ENCODE measurements around the gene CXCL3.

CXCL3 gene

DNA sequence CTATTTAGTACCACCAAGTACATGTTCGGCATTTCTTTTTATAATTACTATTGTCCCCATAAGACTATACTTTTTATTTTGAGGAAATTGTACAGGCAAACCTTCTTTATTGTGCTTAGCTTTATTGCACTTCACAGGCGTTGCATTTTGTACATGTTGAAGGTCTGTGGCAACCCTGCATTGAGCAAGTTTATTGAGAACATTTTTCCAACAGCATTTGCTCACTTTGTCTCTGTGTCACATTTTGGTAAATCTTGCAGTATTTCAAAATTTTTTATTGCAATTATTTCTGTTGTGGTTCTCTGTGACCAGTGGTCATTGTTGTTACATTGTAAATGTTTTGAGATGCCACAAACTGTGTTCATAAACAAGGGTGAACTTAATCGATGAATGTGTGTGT, 29.2 kb downstream of the CXCL3 start:
- DNase-seq: no peak

DNA sequence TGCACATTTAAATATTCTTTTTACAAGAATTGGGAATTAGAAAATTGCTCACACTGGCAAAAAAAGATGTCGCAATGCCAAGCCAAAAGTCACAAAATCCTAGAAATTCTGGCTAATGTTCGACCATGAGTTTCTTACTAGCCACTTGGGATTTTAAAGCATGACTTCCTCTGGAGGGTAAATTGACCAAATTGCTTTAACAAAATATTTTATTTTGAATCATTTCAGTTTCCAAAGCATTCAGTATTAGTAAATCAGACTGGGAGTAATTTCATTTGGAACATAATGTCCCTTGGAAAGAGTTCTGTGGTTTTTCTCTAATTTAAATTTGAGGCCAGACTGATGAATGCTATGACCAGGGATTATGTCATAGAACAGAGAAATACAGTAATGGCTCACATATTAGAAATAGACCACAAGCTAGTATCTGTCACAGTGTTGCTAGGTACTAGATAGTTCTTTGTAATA, 32.4 kb downstream of the CXCL3 start:
- DNase-seq: no peak

DNA sequence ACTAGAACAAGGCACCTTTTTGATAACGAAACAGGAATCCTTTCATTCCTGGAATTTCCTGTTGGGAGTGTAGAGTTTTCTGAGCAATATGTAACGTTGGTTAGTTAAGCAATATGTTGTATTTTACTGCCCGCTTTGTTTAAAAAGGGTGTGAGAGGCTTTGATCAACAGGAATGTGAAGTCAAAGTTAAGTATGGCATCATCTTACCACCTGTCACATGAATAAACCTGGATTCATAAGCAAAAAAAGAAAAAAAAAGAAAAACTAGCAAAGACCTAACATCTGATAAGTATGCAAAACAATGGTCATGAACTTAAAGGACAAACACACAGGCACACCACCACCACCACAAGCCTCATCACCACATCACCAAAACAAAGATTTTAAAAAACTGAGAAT, 33.0 kb downstream of the CXCL3 start:
- DNase-seq: no peak

DNA sequence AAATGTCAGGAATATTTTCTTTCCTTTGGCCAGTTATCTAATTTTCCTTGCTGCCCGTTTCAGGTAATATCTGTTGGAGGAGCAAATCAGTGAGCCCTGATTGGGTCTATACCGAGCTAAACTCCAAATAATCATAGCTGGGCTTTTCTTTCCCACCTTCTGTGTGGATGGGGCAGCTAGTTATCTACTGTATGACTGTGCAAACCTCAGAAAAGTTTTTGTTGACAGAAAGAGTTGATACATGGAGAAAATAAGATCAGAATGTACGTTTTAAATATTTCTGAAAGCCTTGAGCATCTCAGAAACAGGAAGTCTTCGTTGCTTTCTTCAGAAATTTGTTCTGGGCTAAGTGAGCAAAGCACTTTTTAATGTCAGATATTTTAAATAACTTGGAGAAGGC, 33.8 kb downstream of the CXCL3 start:
- DNase-seq: no peak

DNA sequence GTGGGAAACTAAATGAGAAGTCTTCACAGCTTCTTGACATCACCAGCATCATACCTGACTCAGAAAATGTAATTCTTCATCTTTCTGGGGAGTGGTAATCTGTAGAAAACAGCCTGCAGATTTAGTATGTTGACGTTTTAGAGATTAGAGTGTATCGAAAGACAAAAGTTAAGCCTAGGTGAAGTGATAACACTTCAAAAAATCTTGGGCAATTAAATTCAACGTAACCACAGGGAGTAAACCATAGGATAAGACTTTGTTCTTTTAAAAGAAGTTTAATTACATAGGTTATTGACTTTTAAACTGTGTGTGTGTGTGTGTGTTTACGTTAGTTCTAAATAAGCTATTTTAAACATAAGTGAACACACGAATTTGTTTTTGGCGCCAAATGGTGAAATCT, 38.2 kb downstream of the CXCL3 start:
- DNase-seq: no peak

DNA sequence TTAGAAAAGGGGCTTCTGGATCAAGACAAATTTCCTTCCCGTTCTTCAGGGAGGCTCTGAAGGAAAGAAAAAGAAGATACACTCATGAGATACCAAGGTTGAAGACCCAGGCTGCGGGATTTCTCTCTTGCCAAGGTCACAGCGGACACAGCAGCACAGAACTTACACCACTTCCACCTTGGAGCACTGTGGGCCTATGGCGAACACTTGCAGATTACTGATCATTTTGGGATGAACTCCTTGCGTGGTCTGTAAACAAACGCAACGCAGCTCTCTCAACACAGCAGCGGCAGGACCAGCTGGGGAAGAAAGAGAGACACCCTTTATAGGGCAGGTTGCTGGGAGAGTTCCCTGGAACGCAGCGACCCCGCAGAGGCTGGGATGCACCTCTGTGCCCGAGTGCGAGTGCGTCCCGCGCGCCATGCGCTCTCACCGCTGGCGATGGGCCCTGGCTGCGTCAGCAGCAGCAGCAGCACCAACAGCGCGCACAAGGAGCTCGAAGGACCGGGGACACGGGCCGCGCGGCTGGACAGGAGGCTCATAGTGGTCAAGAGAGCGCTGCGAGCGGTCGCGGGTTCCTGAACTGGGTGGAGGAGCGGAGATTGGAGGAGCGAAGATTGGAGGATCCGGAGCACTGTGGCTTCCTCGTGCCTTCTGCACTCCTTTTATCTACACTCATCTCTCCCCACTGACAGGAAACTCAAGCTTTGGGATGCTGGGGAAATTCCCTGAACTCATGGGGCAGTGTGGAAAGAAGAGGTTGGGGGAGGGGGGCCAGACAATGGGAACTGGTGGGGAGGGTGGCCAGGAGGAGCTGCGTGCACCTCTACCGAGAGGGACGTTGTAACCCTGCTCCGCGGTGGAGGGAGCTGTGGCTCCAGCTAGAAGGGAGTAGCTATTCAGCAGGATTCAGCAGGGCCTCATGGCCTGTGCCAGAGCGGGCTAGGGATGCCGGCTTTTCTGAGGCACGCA, 40.2 kb downstream of the CXCL3 start, which contains the start of gene CXCL5:
Gene CXCL5, minus strand, starts transcription at position 638 of the 972 bp plus-strand sequence. Its CDS starts 96 bp downstream, at position 542.
- DNase-seq: no peak

DNA sequence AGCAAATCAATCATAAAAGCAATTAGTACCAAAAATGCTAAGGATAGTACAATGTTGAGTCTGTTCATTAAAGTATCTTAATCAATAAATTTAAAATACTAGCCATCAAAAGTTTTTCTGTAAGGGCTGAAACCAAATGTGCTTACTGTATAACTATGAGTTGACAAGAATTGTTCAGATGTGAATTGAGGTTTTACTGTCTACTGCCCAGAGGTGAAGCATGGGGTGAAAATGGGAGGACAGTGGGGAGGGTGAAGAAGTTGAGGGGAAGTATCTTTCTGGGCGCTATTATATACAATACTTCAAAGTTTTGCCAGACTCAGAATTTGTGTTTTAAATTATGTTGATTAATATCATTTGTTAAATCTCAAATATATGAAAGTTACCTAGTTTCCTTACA, 46.4 kb downstream of the CXCL3 start:
- no peak for DNase-seq

DNA sequence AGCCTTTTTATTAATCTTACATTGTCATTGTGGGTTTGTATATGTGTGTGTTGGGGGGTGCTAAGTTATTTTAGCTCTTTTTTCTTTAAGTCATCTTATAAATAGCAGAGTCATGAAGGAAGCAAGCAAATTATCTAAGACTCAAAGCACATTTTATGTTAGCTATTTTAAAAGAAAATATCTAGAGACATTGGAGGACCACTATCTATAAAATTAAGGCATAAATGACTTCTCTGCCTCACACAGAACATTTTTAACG, 46.8 kb downstream of the CXCL3 start:
- no peak for DNase-seq

DNA sequence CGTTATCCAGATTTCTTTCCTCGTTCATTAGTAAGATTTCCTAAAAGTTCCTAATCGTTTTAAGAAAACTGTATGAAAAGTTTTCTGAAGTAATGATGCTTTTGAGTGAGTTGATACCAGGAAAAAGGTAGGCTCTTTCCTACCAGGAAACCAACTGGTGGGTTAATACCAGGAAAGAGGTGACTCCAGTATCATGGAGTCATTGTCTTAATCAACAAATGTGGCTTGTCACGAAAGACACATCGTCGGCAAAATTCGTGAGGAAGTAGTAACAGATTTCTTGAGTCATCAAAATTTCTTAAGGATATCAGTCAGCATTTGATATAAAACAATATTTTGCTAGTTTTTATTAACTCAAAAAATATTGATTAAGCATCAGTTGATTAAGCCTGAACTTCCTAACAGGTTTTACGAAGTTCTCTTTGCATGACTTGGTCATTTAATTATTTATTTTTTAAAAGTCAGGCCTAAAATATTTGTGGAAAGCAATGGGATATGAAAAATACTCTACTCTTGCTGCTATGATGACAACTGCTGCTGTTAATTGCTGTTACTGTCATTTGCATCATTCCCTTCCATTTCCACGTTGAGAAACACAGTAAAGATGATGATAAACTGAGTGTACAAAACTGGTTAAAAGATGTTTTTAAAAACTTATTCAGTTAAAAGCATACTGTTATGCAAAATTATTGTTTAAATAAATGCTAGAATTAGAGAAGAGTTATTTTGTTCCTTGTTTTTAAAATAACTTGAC, 47.3 kb downstream of the CXCL3 start:
- no peak for DNase-seq

DNA sequence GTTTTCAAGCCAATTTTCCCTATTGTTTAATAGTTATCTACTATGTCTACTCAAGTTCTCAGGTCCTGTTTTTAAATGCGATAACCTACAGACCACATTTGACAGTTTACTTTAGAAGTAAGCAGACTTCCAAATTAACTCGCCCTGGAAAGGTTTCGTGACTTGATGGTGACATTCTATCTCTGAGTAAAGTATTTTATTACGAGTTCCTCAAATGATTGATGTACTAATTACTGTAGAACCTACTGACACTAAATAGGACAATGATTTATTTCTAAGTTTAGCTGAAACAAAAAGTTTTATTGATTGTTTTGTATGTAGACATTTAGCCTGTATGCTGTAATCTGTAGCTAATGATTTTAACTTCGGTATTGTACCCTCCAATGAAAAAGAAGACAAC, 48.6 kb downstream of the CXCL3 start:
- DNase-seq: no peak

DNA sequence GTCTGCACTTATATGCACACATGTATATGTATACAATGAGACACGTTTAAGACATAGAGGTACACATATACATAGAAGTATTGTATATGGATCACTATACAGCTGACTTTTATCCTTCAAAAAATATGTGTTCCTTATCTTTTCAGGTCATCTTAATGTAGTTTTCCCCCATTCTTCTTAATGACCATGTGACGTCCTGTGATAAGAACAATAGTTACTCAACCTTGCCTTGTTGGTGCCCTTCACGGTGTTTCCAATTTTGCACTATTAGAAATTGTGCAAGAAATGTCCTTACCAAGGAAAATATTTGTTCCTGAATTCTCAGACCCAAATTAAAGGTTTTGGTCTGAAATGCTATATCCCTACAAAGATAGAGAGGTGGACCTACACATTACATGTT, 49.5 kb downstream of the CXCL3 start:
- DNase-seq: no peak

DNA sequence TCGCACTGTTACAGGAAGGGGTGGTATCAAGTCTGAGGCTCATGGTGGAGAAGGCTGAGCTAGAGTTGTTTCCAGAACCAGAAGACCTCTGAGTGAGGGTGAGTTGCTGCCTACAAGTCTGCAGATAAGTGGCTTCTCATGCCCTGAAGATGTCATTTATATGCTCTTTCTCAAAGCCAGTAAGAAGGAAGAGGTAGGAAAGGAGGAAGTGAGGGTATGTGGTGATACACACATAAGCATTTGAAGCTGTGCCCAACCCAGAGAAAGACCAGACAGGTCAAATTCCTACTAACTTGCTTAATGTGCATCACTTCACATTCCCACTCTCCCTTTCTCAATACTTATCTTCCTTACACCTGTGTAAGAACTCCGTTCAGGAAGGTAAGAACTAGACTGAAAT, 50.4 kb downstream of the CXCL3 start, which contains the start of gene PPBP:
Gene PPBP, minus strand, starts transcription at position 130 of the 400 bp plus-strand sequence. Its CDS starts 87 bp downstream, at position 43.
- DNase-seq: no peak

All from COR-L47 (cell line).